ENCODE results near the gene DNER. TPM values are rescaled to one million over a fixed set of nuclear protein-coding genes. Genes with fewer than 3 reads are reported as not detected.

DNER gene
- total and polyA plus RNA-seq, 10 of the 15 experiments (the other 5 are each of a cell fraction or from before 2014, with no cell fraction given), result 0.04 to 0.08 (median 0.07) TPM; not detected in 7

DNA sequence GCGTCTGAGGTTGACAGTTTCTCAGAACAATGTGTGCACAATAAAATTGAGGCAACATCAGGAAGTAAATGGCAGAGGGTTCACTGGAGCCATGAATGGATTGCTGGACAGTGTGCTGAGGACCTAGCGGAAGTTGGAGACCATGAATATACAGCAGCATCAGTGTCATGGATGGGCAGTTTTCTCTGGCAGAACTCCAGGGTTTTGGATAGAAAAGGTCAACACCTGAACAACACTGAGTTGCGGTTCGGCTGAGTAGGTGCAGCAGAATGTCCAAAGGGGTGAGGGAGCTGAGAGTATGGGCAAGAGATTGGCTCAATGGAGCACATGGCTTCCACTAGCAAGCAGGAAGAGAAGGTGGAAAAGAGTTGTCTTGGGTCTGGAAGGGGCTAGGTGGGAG lies 73.7 kb downstream of the DNER start (continued):
- no peak for TF ChIP-seq ZNF274 (IDR thresholded peaks at IDR 0.05; ENCODE audit: insufficient read depth, insufficient read length)
- no peak for TF ChIP-seq JUND (IDR thresholded peaks at IDR 0.05; ENCODE audit: low read depth, low read length)
- TF ChIP-seq IKZF2 (IDR thresholded peaks at IDR 0.05), result no peak

DNA sequence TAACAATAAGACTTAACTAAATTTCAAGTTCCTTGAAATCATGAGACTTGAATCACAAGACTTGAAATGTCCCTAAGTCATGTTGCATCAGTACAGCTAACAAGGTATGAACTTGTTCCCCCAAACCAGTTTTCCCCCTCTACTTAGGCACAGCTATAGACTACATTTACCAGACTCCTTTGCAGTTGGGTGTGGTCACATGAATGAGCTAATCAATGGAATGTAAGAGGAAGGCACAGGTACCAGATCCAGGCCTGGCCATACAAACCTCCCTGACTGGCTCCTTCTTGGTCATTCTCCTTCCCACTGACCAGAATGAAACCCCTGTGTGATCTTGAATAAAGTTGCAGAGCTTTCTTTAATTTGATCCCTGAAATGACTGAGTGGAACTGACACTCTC lies 77.8 kb downstream of the DNER start:
- DNase-seq (ENCODE audit: low read depth, low spot score), result no peak
- intact Hi-C loops (cut with micrococcal nuclease; ENCODE audit: unreplicated experiment) (no loop called here), in situ Hi-C loops (cut with MboI) (no loop called here)
- no peaks in the 10 kb centered on the region for H3K79me2 ChIP-seq (ENCODE audit: control insufficient read depth, insufficient read depth, low read length)
- POLR2A ChIA-PET, result no interaction called here
- H3K9ac ChIP-seq (ENCODE audit: control insufficient read depth, insufficient read depth, low read length), result no peak overlapping the region
- CTCF ChIA-PET, result no interaction called here
- TF ChIP-seq RFX5 (IDR thresholded peaks at IDR 0.05; ENCODE audit: low read depth, low read length) (no peak), SREBF1 (IDR thresholded peaks at IDR 0.05; ENCODE audit: low read length) (no peak), TCF7 (IDR thresholded peaks at IDR 0.05; ENCODE audit: borderline replicate concordance) (no peak), ZNF207 (IDR thresholded peaks at IDR 0.05; ENCODE audit: borderline replicate concordance) (no peak), NRF1 (conservative IDR thresholded peaks at IDR 0.05; ENCODE audit: low read depth, low read length) (no peak), MTA3 (IDR thresholded peaks at IDR 0.05; ENCODE audit: borderline replicate concordance, low read length) (no peak), HDGF (IDR thresholded peaks at IDR 0.05) (no peak), MEF2A (IDR thresholded peaks at IDR 0.05; ENCODE audit: insufficient read depth, low read depth, low read length) (no peak), SPI1 (IDR thresholded peaks at IDR 0.05; ENCODE audit: borderline replicate concordance, insufficient read depth, low read depth, low read length) (no peak), MXI1 (IDR thresholded peaks at IDR 0.05; ENCODE audit: low read depth, low read length) (no peak)
- TF ChIP-seq, protein P1, sequence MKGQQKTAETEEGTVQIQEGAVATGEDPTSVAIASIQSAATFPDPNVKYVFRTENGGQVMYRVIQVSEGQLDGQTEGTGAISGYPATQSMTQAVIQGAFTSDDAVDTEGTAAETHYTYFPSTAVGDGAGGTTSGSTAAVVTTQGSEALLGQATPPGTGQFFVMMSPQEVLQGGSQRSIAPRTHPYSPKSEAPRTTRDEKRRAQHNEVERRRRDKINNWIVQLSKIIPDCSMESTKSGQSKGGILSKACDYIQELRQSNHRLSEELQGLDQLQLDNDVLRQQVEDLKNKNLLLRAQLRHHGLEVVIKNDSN (IDR thresholded peaks at IDR 0.05; ENCODE audit: borderline replicate concordance, extremely low read length, insufficient read depth, low read depth, low read length), result no peak
- no peak overlapping the region for H3K27ac ChIP-seq (ENCODE audit: control insufficient read depth, insufficient read depth)
- no peak overlapping the region for H2AFZ ChIP-seq (ENCODE audit: control insufficient read depth, low read depth, low read length)
- no peaks in the 10 kb centered on the region for H4K20me1 ChIP-seq (ENCODE audit: control insufficient read depth, insufficient read depth)
- H3K36me3 ChIP-seq (ENCODE audit: control insufficient read depth in 2 of 2, insufficient read depth in 2 of 2, low read length in 1 of 2), result no peaks in the 10 kb centered on the region
- H3K27me3 ChIP-seq (replicated peaks in 1 of 2; ENCODE audit: control insufficient read depth in 2 of 2, insufficient read depth in 2 of 2, low read length in 1 of 2), result no peaks in the 10 kb centered on the region; a peak in 3 of 4 replicates
- SMC1A ChIA-PET (ENCODE audit: uncharacterized antibody, unreplicated experiment), result no interaction called here
- H3K4me2 ChIP-seq (ENCODE audit: control insufficient read depth, insufficient read depth), result no peak overlapping the region
- no TSS peak for BruUV-seq (replicated peaks)
- no peak for FAIRE-seq
- no peaks in the 10 kb centered on the region for H3K9me3 ChIP-seq (replicated peaks; ENCODE audit: control insufficient read depth, insufficient read depth, low read length)
- H3K4me3 ChIP-seq, result no peak overlapping the region
- RAD21 ChIA-PET (ENCODE audit: unreplicated experiment), result no interaction called here
- no peaks in the 10 kb centered on the region for H3K4me1 ChIP-seq (ENCODE audit: control insufficient read depth, insufficient read depth, low read length)
- ATAC-seq, result no peak
